CD14-positive monocyte (primary cell): ENCODE data around the gene CELF2. TPM values are rescaled to one million over a fixed set of nuclear protein-coding genes. Genes with fewer than 3 reads are reported as not detected.

Experiments used
- DNase-seq, 3 donors: peaks; one replicate each; pipeline ENCODE4 v3.0.0-alpha.2; 2011 to 2022
- H2AFZ ChIP-seq: 2 replicates; pipeline ENCODE4 v1.6.0; 2012; ENCODE audit warnings: mild to moderate bottlenecking, low read depth, low read length, inconsistent platforms; ENCODE audit not compliant: insufficient read depth, poor library complexity, severe bottlenecking
- H3K27ac ChIP-seq, 2 donors: 1 replicate in 1 of 2; 2 replicates in 1 of 2; pipeline ENCODE4 v1.5.1; 2012 to 2013; ENCODE audit warnings: low read length in 2 of 2, control low read depth in 1 of 2, inconsistent platforms in 1 of 2, low read depth in 1 of 2, mild to moderate bottlenecking in 1 of 2
- H3K27me3 ChIP-seq, 2 donors: one replicate each; pipeline versions ENCODE4 v1.6.0 to v1.6.1; 2011 to 2013; ENCODE audit warnings: low read length in 2 of 2; ENCODE audit not compliant: control insufficient read depth in 2 of 2, insufficient read depth in 2 of 2
- H3K36me3 ChIP-seq, 2 donors: replicated peaks in 1 of 2; 1 replicate in 1 of 2; 2 replicates in 1 of 2; pipeline versions ENCODE4 v1.5.1 to v1.6.1; 2012 to 2013; ENCODE audit warnings: low read length in 2 of 2, control low read depth in 1 of 2, inconsistent platforms in 1 of 2, mild to moderate bottlenecking in 1 of 2; ENCODE audit not compliant: insufficient read depth in 2 of 2, control insufficient read depth in 1 of 2
- H3K4me1 ChIP-seq, 2 donors: 1 replicate in 1 of 2; 2 replicates in 1 of 2; pipeline versions ENCODE4 v1.5.1 to v1.6.1; 2012 to 2013; ENCODE audit warnings: low read length in 2 of 2, control low read depth in 1 of 2, inconsistent platforms in 1 of 2, mild to moderate bottlenecking in 1 of 2, moderate library complexity in 1 of 2; ENCODE audit not compliant: insufficient read depth in 2 of 2, control insufficient read depth in 1 of 2
- H3K4me2 ChIP-seq: replicated peaks from 2 replicates; pipeline ENCODE3; 2012; ENCODE audit warnings: low read length, moderate library complexity, mild to moderate bottlenecking; ENCODE audit not compliant: poor library complexity, severe bottlenecking; ENCODE audit errors: extremely low read depth
- H3K4me3 ChIP-seq, 3 experiments: fragments of 200-600 bp in 1 of 3; sonication (generic) in 1 of 3; replicated peaks in 1 of 3; 1 replicate in 2 of 3; 2 replicates in 1 of 3; pipeline ENCODE4 v1.5.1; 2011 to 2013; ENCODE audit warnings: low read length in 3 of 3, mild to moderate bottlenecking in 3 of 3, control low read depth in 2 of 3, low read depth in 2 of 3, inconsistent platforms in 1 of 3, moderate library complexity in 1 of 3
- H3K79me2 ChIP-seq: 2 replicates; pipeline ENCODE4 v1.6.0; 2012; ENCODE audit warnings: mild to moderate bottlenecking, control low read depth, inconsistent platforms, low read length, moderate library complexity; ENCODE audit not compliant: insufficient read depth
- H3K9ac ChIP-seq: 2 replicates; pipeline ENCODE4 v1.6.0; 2017; ENCODE audit warnings: low read length, mild to moderate bottlenecking; ENCODE audit not compliant: insufficient read depth, poor library complexity, severe bottlenecking
- H3K9me3 ChIP-seq, 2 donors: replicated peaks in 1 of 2; 1 replicate in 1 of 2; 2 replicates in 1 of 2; pipeline versions ENCODE4 v1.5.1 to v1.6.1; 2012 to 2013; ENCODE audit warnings: low read length in 2 of 2, control low read depth in 1 of 2; ENCODE audit not compliant: control insufficient read depth in 1 of 2, insufficient read depth in 1 of 2
- H4K20me1 ChIP-seq: 2 replicates; pipeline ENCODE4 v1.6.0; 2012; ENCODE audit warnings: mild to moderate bottlenecking, low read length, control low read depth, moderate library complexity; ENCODE audit not compliant: insufficient read depth
- H3K27ac Mint-ChIP-seq, 7 donors: one replicate each; pipeline ENCODE4 v1.8.0; 2020; ENCODE audit warnings: mild to moderate bottlenecking in 7 of 7, mixed read lengths in 7 of 7, moderate library complexity in 6 of 7, inconsistent platforms in 2 of 7
- H3K27me3 Mint-ChIP-seq, 3 donors: one replicate each; pipeline ENCODE4 v1.8.0; 2021 to 2022; ENCODE audit warnings: low read depth in 3 of 3, mild to moderate bottlenecking in 3 of 3, mixed read lengths in 3 of 3, moderate library complexity in 3 of 3, inconsistent platforms in 1 of 3
- H3K36me3 Mint-ChIP-seq, 2 donors: one replicate each; pipeline ENCODE4 v1.8.0; 2020; ENCODE audit warnings: mixed read lengths in 2 of 2, inconsistent platforms in 1 of 2, mild to moderate bottlenecking in 1 of 2
- H3K4me1 Mint-ChIP-seq: one replicate; pipeline ENCODE4 v1.8.0; 2020; ENCODE audit warnings: mild to moderate bottlenecking, mixed read lengths
- H3K4me3 Mint-ChIP-seq, 2 donors: one replicate each; pipeline ENCODE4 v1.8.0; 2020; ENCODE audit warnings: mild to moderate bottlenecking in 2 of 2, mixed read lengths in 2 of 2, moderate library complexity in 1 of 2
- H3K9me3 Mint-ChIP-seq, 7 donors: one replicate each; pipeline ENCODE4 v1.8.0; 2020 to 2022; ENCODE audit warnings: mixed read lengths in 7 of 7, mild to moderate bottlenecking in 6 of 7, moderate library complexity in 6 of 7, inconsistent platforms in 2 of 7
- CTCF ChIP-seq: fragments of 200-600 bp; IDR thresholded peaks from one replicate; pipeline ENCODE4 v1.8.0; 2022; ENCODE audit warnings: antibody characterized with exemption, mild to moderate bottlenecking
- WGBS: methylation state at CpG from one replicate; pipeline ENCODE4 v1.1.5; 2013; ENCODE audit warnings: missing lambda C conversion rate; ENCODE audit not compliant: insufficient coverage; 5-methylcytosine and 5-hydroxymethylcytosine counted together
- intact Hi-C, 2 donors: fragments of 100-400 bp; cut with micrococcal nuclease; formaldehyde crosslinking; loops; one replicate each; pipeline versions ENCODE4 v1.15.0 to v1.15.1; 2023
- polyA plus RNA-seq, 3 donors: library from polyadenylated mRNA; depleted of rRNA in 1 of 3; unstranded in 2 of 3; stranded (reverse) in 1 of 3; fragments of 300-500 nt in 2 of 3; fragments of >200 nt in 1 of 3; fragmentation: Illumina TruSeq in 2 of 3; gene quantifications; 1 replicate in 2 of 3; 2 replicates in 1 of 3; pipeline ENCODE4 v1.2.3, GENCODE V29; 2012 to 2021

CELF2 gene
- polyA plus RNA-seq, 3 donors, result 53.5 to 93.3 (median 80.5) TPM

- Histone ChIP-seq H3K79me2 (peaks cover 16% of the 10 kb centered on the region), H3K4me1 (no peaks in the 10 kb centered on the region), H4K20me1 (peaks cover 100% of the 10 kb centered on the region), H2AFZ (no peak overlapping the region), H3K9ac (no peak overlapping the region), H3K4me3 (no peak overlapping the region), H3K27ac (no peak overlapping the region), H3K9me3 (no peaks in the 10 kb centered on the region), H3K4me2 (no peak overlapping the region), H3K27me3 (no peaks in the 10 kb centered on the region), H3K36me3 (peaks cover 97 to 100% of the 10 kb centered on the region in 2 donors)
- TF ChIP-seq CTCF, result no peak
- Mint-ChIP-seq H3K9me3 (no peaks in the 10 kb centered on the region), H3K27ac (peak overlapping the region in 5 of 7 donors; percentile 14 to 83 (median 38)), H3K27me3 (peaks cover 0 to 3% (median 3%) of the 10 kb centered on the region in 3 donors), H3K4me3 (no peak overlapping the region), H3K4me1 (no peaks in the 10 kb centered on the region), H3K36me3 (peaks cover 96 to 97% of the 10 kb centered on the region in 2 donors)
- 96% methylated on average over 23 of the region's 26 CpGs for WGBS
- intact Hi-C loops, result no loop called here
- no peak for DNase-seq
These were observed 301.3 kb downstream of the CELF2 start for GRCh38 chr10:11318826-11319598.

- peak overlapping the region in 1 of 2 donors; percentile 9 for H3K27ac ChIP-seq
- H3K36me3 ChIP-seq, result peaks cover 97 to 100% of the 10 kb centered on the region in 2 donors
- no peaks in the 10 kb centered on the region for H3K9me3 ChIP-seq
- no peaks in the 10 kb centered on the region for H3K27me3 ChIP-seq
- H3K4me2 ChIP-seq, result no peak overlapping the region
- Mint-ChIP-seq H3K9me3 (no peaks in the 10 kb centered on the region), H3K4me1 (no peaks in the 10 kb centered on the region), H3K4me3 (no peak overlapping the region), H3K27ac (peak overlapping the region in 3 of 7 donors; percentile 30 to 52 (median 32)), H3K27me3 (peaks cover 0 to 3% (median 3%) of the 10 kb centered on the region in 3 donors), H3K36me3 (peaks cover 96 to 97% of the 10 kb centered on the region in 2 donors)
- no peaks in the 10 kb centered on the region for H3K4me1 ChIP-seq
- DNase-seq, result no peak
- WGBS, result 88% methylated on average over 11 of the region's 11 CpGs
- H3K9ac ChIP-seq, result no peak overlapping the region
- H4K20me1 ChIP-seq, result peaks cover 100% of the 10 kb centered on the region
- H2AFZ ChIP-seq, result no peak overlapping the region
- H3K79me2 ChIP-seq, result peaks cover 10% of the 10 kb centered on the region
- TF ChIP-seq CTCF, result no peak
- intact Hi-C loops, result no loop called here
- H3K4me3 ChIP-seq, result no peak overlapping the region
These were observed 302.4 kb downstream of the CELF2 start for GRCh38 chr10:11319990-11320602.
